ENCODE measurements around the gene SLC2A13. TPM values are rescaled to one million over a fixed set of nuclear protein-coding genes. Genes with fewer than 3 reads are reported as not detected.

The SLC2A13 gene
- total RNA-seq, 2 experiments from 2014 or later: 2.2 to 2.5 TPM

- Mint-ChIP-seq H3K27ac (no peak overlapping the region), H3K4me3 (no peak overlapping the region), H3K36me3 (ENCODE audit: low read depth) (no peaks in the 10 kb centered on the region), H3K9me3 (no peaks in the 10 kb centered on the region), H3K4me1 (no peaks in the 10 kb centered on the region), H3K27me3 (no peaks in the 10 kb centered on the region)
- ChIA-PET CTCF (interaction anchor here (1.5 kb wide), 1 partner anchor 14 kb away, joined by 3 read pairs; no protein-coding TSS in a partner anchor), POLR2A (no interaction called here)
- no peak for DNase-seq
Observed at GRCh38 chr12:39846971-39847650, 258.8 kb downstream of the SLC2A13 start.

- no peak for DNase-seq
- Mint-ChIP-seq H3K27me3 (no peaks in the 10 kb centered on the region), H3K27ac (no peak overlapping the region), H3K9me3 (no peaks in the 10 kb centered on the region), H3K4me1 (no peaks in the 10 kb centered on the region), H3K36me3 (ENCODE audit: low read depth) (no peaks in the 10 kb centered on the region), H3K4me3 (no peak overlapping the region)
- ChIA-PET CTCF (interaction anchor here (1.5 kb wide), 1 partner anchor 13 kb away, joined by 3 read pairs; no protein-coding TSS in a partner anchor), POLR2A (no interaction called here)
Observed at GRCh38 chr12:39846304-39846703, 259.6 kb downstream of the SLC2A13 start.

GRCh38 chr12:39840422-39840821 is 265.5 kb downstream of the SLC2A13 start:
- Mint-ChIP-seq H3K36me3 (ENCODE audit: low read depth) (no peaks in the 10 kb centered on the region), H3K27ac (no peak overlapping the region), H3K4me1 (no peaks in the 10 kb centered on the region), H3K9me3 (peaks cover 3% of the 10 kb centered on the region), H3K4me3 (no peak overlapping the region), H3K27me3 (no peaks in the 10 kb centered on the region)
- CTCF ChIA-PET: no interaction called here
- no peak for DNase-seq
- POLR2A ChIA-PET: no interaction called here

GRCh38 chr12:39839072-39839471 is 266.8 kb downstream of the SLC2A13 start:
- POLR2A ChIA-PET: no interaction called here

GRCh38 chr12:39835517-39836489 is 270.1 kb downstream of the SLC2A13 start:
- no peak overlapping the region for H3K4me3 Mint-ChIP-seq
- no peaks in the 10 kb centered on the region for H3K4me1 Mint-ChIP-seq
- no peaks in the 10 kb centered on the region for H3K27me3 Mint-ChIP-seq
- ChIA-PET CTCF (no interaction called here), POLR2A (no interaction called here)
- H3K36me3 Mint-ChIP-seq (ENCODE audit: low read depth): no peaks in the 10 kb centered on the region
- H3K27ac Mint-ChIP-seq: no peak overlapping the region
- peaks cover 3% of the 10 kb centered on the region for H3K9me3 Mint-ChIP-seq
- no peak for DNase-seq

More at GRCh38 chr12:39839072-39839471, 266.8 kb downstream of the SLC2A13 start:
- no peak for DNase-seq
- Mint-ChIP-seq H3K27ac (no peak overlapping the region), H3K36me3 (ENCODE audit: low read depth) (no peaks in the 10 kb centered on the region), H3K9me3 (peaks cover 3% of the 10 kb centered on the region), H3K27me3 (no peaks in the 10 kb centered on the region), H3K4me3 (no peak overlapping the region), H3K4me1 (no peaks in the 10 kb centered on the region)
- CTCF ChIA-PET: interaction anchor here (1.0 kb wide), 1 partner anchor 219 kb away, joined by 3 read pairs; the partner anchor contains the start of gene ABCD2

GRCh38 chr12:39831587-39832315 is 274.1 kb downstream of the SLC2A13 start:
- Mint-ChIP-seq H3K27me3 (peaks cover 1% of the 10 kb centered on the region), H3K36me3 (ENCODE audit: low read depth) (no peaks in the 10 kb centered on the region), H3K9me3 (peaks cover 3% of the 10 kb centered on the region), H3K27ac (no peak overlapping the region), H3K4me3 (no peak overlapping the region), H3K4me1 (no peaks in the 10 kb centered on the region)
- no peak for DNase-seq
- ChIA-PET POLR2A (no interaction called here), CTCF (no interaction called here)

GRCh38 chr12:39830852-39831520 is 274.9 kb downstream of the SLC2A13 start:
- H3K36me3 Mint-ChIP-seq (ENCODE audit: low read depth): no peaks in the 10 kb centered on the region
- CTCF ChIA-PET: no interaction called here
- H3K27ac Mint-ChIP-seq: no peak overlapping the region
- no peak overlapping the region for H3K4me3 Mint-ChIP-seq
- POLR2A ChIA-PET: no interaction called here
- H3K4me1 Mint-ChIP-seq: no peaks in the 10 kb centered on the region
- H3K9me3 Mint-ChIP-seq: peaks cover 3% of the 10 kb centered on the region
- peaks cover 1% of the 10 kb centered on the region for H3K27me3 Mint-ChIP-seq
- no peak for DNase-seq

GRCh38 chr12:39830171-39830570 is 275.7 kb downstream of the SLC2A13 start:
- Mint-ChIP-seq H3K27ac (no peak overlapping the region), H3K36me3 (ENCODE audit: low read depth) (no peaks in the 10 kb centered on the region), H3K4me3 (no peak overlapping the region), H3K4me1 (no peaks in the 10 kb centered on the region), H3K9me3 (no peaks in the 10 kb centered on the region), H3K27me3 (peaks cover 1% of the 10 kb centered on the region)
- ChIA-PET POLR2A (no interaction called here), CTCF (no interaction called here)
- no peak for DNase-seq

GRCh38 chr12:39824505-39825212 is 281.2 kb downstream of the SLC2A13 start:
- ChIA-PET CTCF (no interaction called here), POLR2A (interaction anchor here (0.6 kb wide), 1 partner anchor 1705 kb away, joined by 4 read pairs; no protein-coding TSS in a partner anchor)
- H3K27ac Mint-ChIP-seq: no peak overlapping the region
- H3K4me3 Mint-ChIP-seq: no peak overlapping the region
- peaks cover 1% of the 10 kb centered on the region for H3K27me3 Mint-ChIP-seq
- no peaks in the 10 kb centered on the region for H3K4me1 Mint-ChIP-seq
- DNase-seq: no peak
- no peaks in the 10 kb centered on the region for H3K9me3 Mint-ChIP-seq
- no peaks in the 10 kb centered on the region for H3K36me3 Mint-ChIP-seq (ENCODE audit: low read depth)

- CTCF ChIA-PET: no interaction called here
- H3K36me3 Mint-ChIP-seq (ENCODE audit: low read depth): no peaks in the 10 kb centered on the region
Observed at GRCh38 chr12:39816671-39817185, 289.2 kb downstream of the SLC2A13 start.

GRCh38 chr12:39815746-39816145 is 290.1 kb downstream of the SLC2A13 start:
- no peak overlapping the region for H3K4me3 Mint-ChIP-seq
- H3K4me1 Mint-ChIP-seq: no peaks in the 10 kb centered on the region
- DNase-seq: no peak
- no peaks in the 10 kb centered on the region for H3K36me3 Mint-ChIP-seq (ENCODE audit: low read depth)
- no peaks in the 10 kb centered on the region for H3K27me3 Mint-ChIP-seq
- no peaks in the 10 kb centered on the region for H3K9me3 Mint-ChIP-seq
- CTCF ChIA-PET: no interaction called here
- H3K27ac Mint-ChIP-seq: no peak overlapping the region
- POLR2A ChIA-PET: no interaction called here

More at GRCh38 chr12:39816671-39817185, 289.2 kb downstream of the SLC2A13 start:
- no peak for DNase-seq
- H3K27me3 Mint-ChIP-seq: no peaks in the 10 kb centered on the region
- POLR2A ChIA-PET: no interaction called here
- H3K9me3 Mint-ChIP-seq: no peaks in the 10 kb centered on the region
- no peak overlapping the region for H3K27ac Mint-ChIP-seq
- H3K4me3 Mint-ChIP-seq: no peak overlapping the region
- H3K4me1 Mint-ChIP-seq: no peaks in the 10 kb centered on the region

- Mint-ChIP-seq H3K4me3 (no peak overlapping the region), H3K36me3 (ENCODE audit: low read depth) (no peaks in the 10 kb centered on the region), H3K27ac (no peak overlapping the region), H3K27me3 (no peaks in the 10 kb centered on the region), H3K4me1 (no peaks in the 10 kb centered on the region), H3K9me3 (no peaks in the 10 kb centered on the region)
- ChIA-PET CTCF (no interaction called here), POLR2A (no interaction called here)
- DNase-seq: no peak
Observed at GRCh38 chr12:39814626-39815025, 291.3 kb downstream of the SLC2A13 start.

Measured in activated CD4-positive, alpha-beta T cell treated with anti-CD3 and anti-CD28 coated beads, Interleukin-2, amount 10 ng/mL, durations not matched to agents 7 days and 5 days (primary cell).